Measurements from ENCODE around the gene ADAMTS9. TPM values are rescaled to one million over a fixed set of nuclear protein-coding genes. Genes with fewer than 3 reads are reported as not detected.

The ADAMTS9 gene
- polyA plus RNA-seq, 2 of the 4 experiments (the other 2 are of a cell fraction): 0.34 to 1.1 TPM

- FAIRE-seq (no peak), DNase-seq (ENCODE audit: low read depth in 1 of 2, low spot score in 1 of 2) (no peak), ATAC-seq (no peak)
- ChIA-PET CTCF (interaction anchor here (0.9 to 1.2 kb wide), 3 partner anchors 9 to 531 kb away, joined by 3 to 7 read pairs (median 5); no protein-coding TSS in a partner anchor), POLR2A (interaction anchor here (1.5 kb wide), 1 partner anchor 268 kb away, joined by 3 read pairs; the partner anchor contains the start of gene PRICKLE2)
- Histone ChIP-seq H3K4me1 (no peaks in the 10 kb centered on the region), H3K27ac (no peak overlapping the region), H3K4me3 (no peak overlapping the region), H3K4me2 (no peak overlapping the region), H3K9me3 (no peaks in the 10 kb centered on the region)
- TF ChIP-seq HOXA7 (CRISPR knock-in tag; IDR thresholded peaks at IDR 0.05) (no peak), CTCF (IDR thresholded peaks at IDR 0.05) (no peak), RFX5 (IDR thresholded peaks at IDR 0.05) (no peak), BHLHE40 (IDR thresholded peaks at IDR 0.05; ENCODE audit: low read depth, low read length) (no peak), ATOH8 (CRISPR knock-in tag; IDR thresholded peaks at IDR 0.05; ENCODE audit: low read depth) (no peak), SMC3 (IDR thresholded peaks at IDR 0.05) (no peak), MYC (IDR thresholded peaks at IDR 0.05; ENCODE audit: borderline replicate concordance, low read length) (no peak)
- 68% methylated on average over 2 of the region's 2 CpGs for WGBS (ENCODE audit: missing lambda C conversion rate)
Observed at GRCh38 chr3:64493149-64493548, 194.7 kb downstream of the ADAMTS9 start.

- no peak for ATAC-seq
- TF ChIP-seq ZSCAN20 (CRISPR knock-in tag; IDR thresholded peaks at IDR 0.05) (no peak), SREBF2 (IDR thresholded peaks at IDR 0.05) (no peak), EHF (CRISPR knock-in tag; IDR thresholded peaks at IDR 0.05) (no peak), BHLHE40 (IDR thresholded peaks at IDR 0.05; ENCODE audit: low read depth, low read length) (no peak), PHF8 (IDR thresholded peaks at IDR 0.05; ENCODE audit: borderline replicate concordance, low read depth) (no peak), FOSL2 (IDR thresholded peaks at IDR 0.05) (no peak), FOSL2 (CRISPR knock-in tag; IDR thresholded peaks at IDR 0.05) (no peak), POLR2A (IDR thresholded peaks at IDR 0.05; ENCODE audit: low read length) (no peak), MAZ (IDR thresholded peaks at IDR 0.05; ENCODE audit: borderline replicate concordance, low read depth, low read length) (no peak), RNF2 (IDR thresholded peaks at IDR 0.05; ENCODE audit: borderline replicate concordance, low read depth) (no peak), FOXS1 (CRISPR knock-in tag; IDR thresholded peaks at IDR 0.05) (no peak)
- no peak overlapping the region for H3K27ac ChIP-seq
- no peak overlapping the region for H3K4me2 ChIP-seq
- ChIA-PET POLR2A (interaction anchor here (1.5 kb wide), 1 partner anchor 267 kb away, joined by 3 read pairs; the partner anchor contains the start of gene PRICKLE2), CTCF (no interaction called here)
- no peak for FAIRE-seq
- 52% methylated on average over 3 of the region's 3 CpGs for WGBS (ENCODE audit: missing lambda C conversion rate)
- DNase-seq (ENCODE audit: low read depth in 1 of 2, low spot score in 1 of 2): no peak
- H3K4me3 ChIP-seq: no peak overlapping the region
- no peaks in the 10 kb centered on the region for H3K9me3 ChIP-seq
- no peaks in the 10 kb centered on the region for H3K4me1 ChIP-seq
Observed at GRCh38 chr3:64491843-64492242, 196.0 kb downstream of the ADAMTS9 start.

GRCh38 chr3:64490180-64490724, 197.5 kb downstream of the ADAMTS9 start:
- ChIA-PET CTCF (interaction anchor here (0.8 kb wide), 1 partner anchor 43 kb away, joined by 3 read pairs; no protein-coding TSS in a partner anchor), POLR2A (no interaction called here)
- TF ChIP-seq USF2 (IDR thresholded peaks at IDR 0.05) (no peak), MAZ (IDR thresholded peaks at IDR 0.05; ENCODE audit: borderline replicate concordance, low read depth, low read length) (no peak), RCOR1 (IDR thresholded peaks at IDR 0.05; ENCODE audit: low read depth, low read length) (no peak), MAFK (IDR thresholded peaks at IDR 0.05; ENCODE audit: partially characterized antibody) (no peak), POLR2A (IDR thresholded peaks at IDR 0.05; ENCODE audit: low read length) (no peak), BCL3 (IDR thresholded peaks at IDR 0.05) (no peak), ZC3H11A (IDR thresholded peaks at IDR 0.05) (no peak)
- Histone ChIP-seq H3K4me3 (no peak overlapping the region), H3K4me2 (no peak overlapping the region), H3K27ac (no peak overlapping the region), H3K4me1 (no peaks in the 10 kb centered on the region), H3K9me3 (no peaks in the 10 kb centered on the region)
- no peak for ATAC-seq
- no peak for DNase-seq (ENCODE audit: low read depth in 1 of 2, low spot score in 1 of 2)
- no peak for FAIRE-seq
- 89% methylated on average over 4 of the region's 6 CpGs for WGBS (ENCODE audit: missing lambda C conversion rate)
